Measurements from ENCODE around the gene WDR37. TPM values are rescaled to one million over a fixed set of nuclear protein-coding genes. Genes with fewer than 3 reads are reported as not detected.

Gene WDR37
- total RNA-seq, 1 experiment from 2014 or later: 3.2 TPM

- DNase-seq (ENCODE audit: low spot score): no peak
These were observed 18.0 kb downstream of the WDR37 start for GRCh38 chr10:1074052-1074747.

GRCh38 chr10:1074748-1075308, 18.6 kb downstream of the WDR37 start:
- DNase-seq (ENCODE audit: low spot score): no peak

GRCh38 chr10:1078668-1079067, 22.5 kb downstream of the WDR37 start:
- no peak for DNase-seq (ENCODE audit: low spot score)

GRCh38 chr10:1083581-1083980, 27.4 kb downstream of the WDR37 start:
- no peak for DNase-seq (ENCODE audit: low spot score)

- DNase-seq (ENCODE audit: low spot score): no peak
These were observed 28.1 kb downstream of the WDR37 start for GRCh38 chr10:1084011-1084950.

GRCh38 chr10:1085258-1085657, 29.1 kb downstream of the WDR37 start:
- DNase-seq (ENCODE audit: low spot score): no peak

GRCh38 chr10:1086787-1087186, 30.6 kb downstream of the WDR37 start:
- DNase-seq (ENCODE audit: low spot score): no peak

GRCh38 chr10:1089017-1089689, 33.0 kb downstream of the WDR37 start:
- DNase-seq (ENCODE audit: low spot score): no peak

- DNase-seq (ENCODE audit: low spot score): no peak
These were observed 34.5 kb downstream of the WDR37 start for GRCh38 chr10:1090696-1091095.

- DNase-seq (ENCODE audit: low spot score): no peak
These were observed 37.5 kb downstream of the WDR37 start for GRCh38 chr10:1093696-1094095.

GRCh38 chr10:1094112-1095057, 38.2 kb downstream of the WDR37 start:
- DNase-seq (ENCODE audit: low spot score): no peak

- DNase-seq (ENCODE audit: low spot score): no peak
These were observed 39.3 kb downstream of the WDR37 start for GRCh38 chr10:1095498-1095897.

GRCh38 chr10:1096287-1096889, 40.2 kb downstream of the WDR37 start:
- DNase-seq (ENCODE audit: low spot score): no peak

GRCh38 chr10:1097436-1097835, 41.3 kb downstream of the WDR37 start:
- DNase-seq (ENCODE audit: low spot score): no peak

- no peak for DNase-seq (ENCODE audit: low spot score)
These were observed 44.0 kb downstream of the WDR37 start for GRCh38 chr10:1100143-1100542.

GRCh38 chr10:1100691-1101368, 44.6 kb downstream of the WDR37 start:
- no peak for DNase-seq (ENCODE audit: low spot score)

- no peak for DNase-seq (ENCODE audit: low spot score)
These were observed 45.8 kb downstream of the WDR37 start for GRCh38 chr10:1101946-1102345.

GRCh38 chr10:1102416-1102815, 46.2 kb downstream of the WDR37 start:
- DNase-seq (ENCODE audit: low spot score): no peak

- DNase-seq (ENCODE audit: low spot score): no peak
These were observed 46.6 kb downstream of the WDR37 start for GRCh38 chr10:1102831-1103230.

- DNase-seq (ENCODE audit: low spot score): no peak
These were observed 47.4 kb downstream of the WDR37 start for GRCh38 chr10:1103551-1103950.
